ENCODE results near the gene GPRASP3.
"Not testable (repeated sequence)": the region's sequence is repeated elsewhere in the genome, so short reads cannot be mapped to it uniquely, and the experiment has no call there.

GPRASP3 gene, protein sequence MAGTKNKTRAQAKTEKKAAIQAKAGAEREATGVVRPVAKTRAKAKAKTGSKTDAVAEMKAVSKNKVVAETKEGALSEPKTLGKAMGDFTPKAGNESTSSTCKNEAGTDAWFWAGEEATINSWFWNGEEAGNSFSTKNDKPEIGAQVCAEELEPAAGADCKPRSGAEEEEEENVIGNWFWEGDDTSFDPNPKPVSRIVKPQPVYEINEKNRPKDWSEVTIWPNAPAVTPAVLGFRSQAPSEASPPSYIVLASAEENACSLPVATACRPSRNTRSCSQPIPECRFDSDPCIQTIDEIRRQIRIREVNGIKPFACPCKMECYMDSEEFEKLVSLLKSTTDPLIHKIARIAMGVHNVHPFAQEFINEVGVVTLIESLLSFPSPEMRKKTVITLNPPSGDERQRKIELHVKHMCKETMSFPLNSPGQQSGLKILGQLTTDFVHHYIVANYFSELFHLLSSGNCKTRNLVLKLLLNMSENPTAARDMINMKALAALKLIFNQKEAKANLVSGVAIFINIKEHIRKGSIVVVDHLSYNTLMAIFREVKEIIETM

DNA sequence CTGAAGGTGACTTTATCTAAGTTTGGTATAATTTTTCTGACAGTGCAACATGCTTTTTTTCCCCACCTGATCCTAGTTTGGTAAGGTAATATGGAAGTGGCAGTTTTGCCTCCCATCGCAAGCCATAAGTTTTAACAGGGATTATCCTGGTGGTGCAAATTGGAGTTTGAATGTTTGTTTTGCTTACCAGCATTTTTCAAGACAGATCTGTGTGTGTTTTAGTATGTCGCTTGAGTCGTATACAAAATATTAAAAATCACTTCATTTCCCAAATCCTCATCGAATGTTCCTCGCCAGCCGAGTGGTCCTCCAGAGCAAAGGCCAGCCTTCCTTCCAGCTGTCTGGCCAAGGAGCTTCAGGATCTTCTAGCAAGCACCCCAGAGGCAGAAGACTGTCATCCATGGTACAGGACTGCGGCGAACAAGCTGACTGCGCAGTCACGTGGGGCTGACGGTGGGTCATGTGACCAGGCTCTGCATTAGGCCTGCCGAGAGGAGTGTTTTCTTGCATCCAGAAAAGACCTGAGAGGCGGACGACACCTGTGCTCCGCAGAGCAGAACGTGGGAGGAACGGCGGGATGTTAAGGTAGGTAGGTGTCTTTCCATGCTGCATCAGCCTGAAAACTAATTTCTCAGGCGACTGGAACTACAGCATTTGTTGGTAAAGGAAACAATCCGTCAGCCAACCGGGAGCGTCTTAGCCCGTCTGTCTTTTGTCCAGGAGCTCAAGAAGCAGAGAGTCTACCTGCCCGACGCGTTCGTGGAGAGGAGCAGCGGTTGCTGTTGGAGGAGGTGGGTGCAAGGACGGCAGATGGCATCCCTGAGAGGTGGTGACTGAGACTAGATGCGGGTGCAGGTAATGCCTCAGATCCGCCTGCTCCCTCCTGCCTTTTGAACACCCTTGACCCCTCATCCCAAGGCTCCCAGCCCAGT is at the start of gene GPRASP3:
Gene GPRASP3 (plus strand): TSS at position 507 of the 932 bp plus-strand sequence. CDS start 28,253 bp downstream, outside the sequence.
- peak; percentile 23 to 45 for DNase-seq (ENCODE audit: low read depth in 2 of 2)

DNA sequence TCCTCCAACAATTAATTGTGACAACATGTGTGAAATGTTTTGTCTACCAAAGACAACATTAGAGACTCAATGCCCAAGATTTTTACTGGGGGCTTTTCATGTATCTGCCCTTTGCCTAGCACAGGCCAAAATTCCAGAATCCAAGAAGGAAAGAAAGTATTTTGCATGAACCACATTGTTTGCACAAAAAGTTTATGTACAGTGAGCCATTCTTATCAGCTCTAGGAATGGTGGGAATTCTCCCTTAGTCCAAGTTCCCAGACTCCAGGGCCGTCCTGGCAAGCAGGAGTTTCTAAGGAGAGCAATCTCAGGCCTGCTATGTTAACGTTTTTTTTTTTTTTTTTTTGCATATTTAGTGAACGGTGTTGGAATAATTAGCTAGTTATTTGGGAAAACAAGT is 47.7 kb upstream of the GPRASP3 start:
- no peak for DNase-seq (ENCODE audit: low read depth in 2 of 2)

DNA sequence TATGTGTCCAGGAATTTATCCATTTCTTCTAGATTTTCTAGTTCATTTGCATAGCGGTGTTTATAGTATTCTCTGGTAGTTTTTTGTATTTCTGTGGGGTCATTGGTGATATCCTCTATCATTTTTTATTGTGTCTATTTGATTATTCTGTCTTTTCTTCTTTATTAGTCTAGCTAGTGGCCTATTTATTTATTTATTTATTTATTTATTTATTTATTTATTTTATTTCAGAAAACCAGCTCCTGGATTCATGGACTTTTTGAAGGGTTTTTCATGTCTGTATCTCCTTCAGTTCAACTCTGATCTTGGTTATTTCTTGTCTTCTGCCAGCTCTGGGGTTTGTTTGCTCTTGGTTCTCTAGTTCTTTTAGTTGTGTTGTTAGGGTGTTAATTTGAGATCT is 43.1 kb upstream of the GPRASP3 start:
- not testable (repeated sequence) for DNase-seq (ENCODE audit: low read depth in 2 of 2)

DNA sequence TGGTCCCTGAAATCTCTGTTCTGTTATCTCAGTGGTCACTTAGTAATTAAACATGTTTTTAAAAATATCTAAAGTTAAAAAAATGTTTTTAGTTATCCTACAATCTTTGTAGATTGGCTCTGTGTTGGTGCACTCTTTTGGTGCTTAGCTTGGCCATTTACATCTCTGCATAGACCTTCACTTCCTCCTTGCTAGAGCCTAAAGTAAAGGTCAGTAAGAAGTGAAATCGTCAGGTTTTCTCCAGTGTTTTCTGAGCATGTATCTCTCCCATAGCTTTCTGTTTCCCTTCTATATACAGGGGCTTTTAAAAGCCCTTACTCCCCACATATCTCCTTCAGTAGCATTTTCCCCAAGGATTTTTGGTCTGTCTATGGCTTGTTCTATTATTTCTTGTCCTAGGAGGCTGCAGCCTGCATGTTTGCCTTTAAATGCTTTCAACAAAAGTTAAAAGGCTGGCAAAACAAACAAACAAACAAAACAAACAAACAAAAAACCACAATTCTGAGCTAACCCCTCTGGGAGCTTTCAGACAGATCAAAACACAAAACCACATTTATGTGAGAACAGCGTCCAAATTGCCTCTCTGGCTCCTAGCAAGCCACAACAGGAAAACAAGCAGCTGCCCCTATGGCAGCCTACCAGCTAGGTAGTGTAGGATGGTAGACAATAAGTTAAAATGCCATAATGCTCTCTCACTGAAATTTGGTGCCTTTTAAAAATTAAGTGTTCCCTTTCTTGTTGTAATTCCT is 35.6 kb upstream of the GPRASP3 start:
- no peak for DNase-seq (ENCODE audit: low read depth in 2 of 2)

DNA sequence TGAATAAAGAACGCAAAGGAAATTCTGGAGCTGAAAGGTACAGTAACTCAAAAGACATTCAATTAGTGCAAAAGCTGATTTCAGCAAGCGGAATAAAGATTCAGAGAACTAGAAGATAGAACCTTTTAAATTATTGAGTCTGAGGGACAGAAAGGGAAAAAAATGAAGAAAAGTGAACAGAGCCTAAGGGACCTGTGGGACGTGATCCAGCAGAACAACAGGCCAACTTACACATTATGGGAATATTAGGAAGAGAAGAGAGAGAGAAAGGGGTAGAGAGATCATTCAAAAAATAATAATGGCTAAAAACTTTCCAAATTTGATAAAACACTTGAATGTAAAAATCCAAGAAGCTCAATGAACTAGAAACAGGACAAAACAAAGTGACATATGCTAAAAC is 25.8 kb upstream of the GPRASP3 start:
- no peak for DNase-seq (ENCODE audit: low read depth in 2 of 2)

DNA sequence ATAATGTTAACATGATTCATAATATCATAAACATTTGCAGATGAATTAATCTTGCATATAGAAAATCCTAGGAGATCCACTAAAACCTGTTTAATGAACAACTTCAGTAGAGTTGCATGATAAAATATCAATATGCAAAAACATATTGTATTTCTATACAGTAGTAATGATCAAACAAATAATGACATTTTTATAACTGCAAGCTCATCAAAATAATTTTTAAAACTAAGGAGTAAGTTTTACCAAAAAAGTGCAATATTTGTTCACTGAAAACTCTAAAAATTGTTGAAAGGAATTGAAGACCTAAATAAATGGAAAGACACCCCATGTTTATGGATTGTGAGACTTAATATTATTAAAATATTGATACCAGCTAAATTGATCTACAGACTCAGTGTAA is 24.2 kb upstream of the GPRASP3 start:
- DNase-seq (ENCODE audit: low read depth in 2 of 2): no peak

DNA sequence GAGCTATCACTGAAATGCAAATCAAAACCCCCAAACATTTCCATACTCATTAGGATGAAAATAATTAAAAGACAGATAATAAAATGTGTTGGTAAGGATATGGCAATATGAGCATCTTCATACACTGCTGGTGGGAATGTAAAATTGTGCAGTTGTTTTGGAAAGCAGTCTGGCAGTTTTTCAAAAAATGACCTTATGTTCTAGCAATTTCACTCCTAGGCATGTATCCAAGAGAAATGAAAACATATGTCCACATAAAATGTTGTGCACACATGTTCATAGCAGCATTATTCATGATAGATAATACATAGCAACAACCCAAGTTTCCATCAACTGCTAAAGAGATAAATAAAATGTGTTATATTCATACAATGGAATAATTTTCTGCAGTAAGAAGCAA is 23.0 kb upstream of the GPRASP3 start:
- no peak for DNase-seq (ENCODE audit: low read depth in 2 of 2)

DNA sequence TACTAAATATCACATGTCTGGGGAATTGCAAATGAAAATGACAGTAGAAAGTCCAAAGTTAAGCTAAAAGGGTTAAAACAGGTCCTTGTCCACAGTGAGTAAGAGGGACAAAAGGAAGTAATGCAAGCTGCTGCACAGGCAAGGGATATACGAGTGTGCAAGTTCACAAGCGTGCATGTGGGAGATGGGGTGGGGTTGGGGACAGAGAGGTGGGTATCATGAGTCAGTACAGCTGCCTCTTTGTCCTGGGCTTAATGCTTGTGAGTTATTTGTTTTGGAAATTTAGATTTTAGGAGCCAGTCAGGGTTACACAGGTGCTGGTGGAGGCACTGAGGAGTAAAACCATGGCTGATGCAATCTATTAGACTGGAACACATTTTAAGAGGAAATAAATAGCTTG is 11.6 kb upstream of the GPRASP3 start:
- DNase-seq (ENCODE audit: low read depth in 2 of 2): no peak

DNA sequence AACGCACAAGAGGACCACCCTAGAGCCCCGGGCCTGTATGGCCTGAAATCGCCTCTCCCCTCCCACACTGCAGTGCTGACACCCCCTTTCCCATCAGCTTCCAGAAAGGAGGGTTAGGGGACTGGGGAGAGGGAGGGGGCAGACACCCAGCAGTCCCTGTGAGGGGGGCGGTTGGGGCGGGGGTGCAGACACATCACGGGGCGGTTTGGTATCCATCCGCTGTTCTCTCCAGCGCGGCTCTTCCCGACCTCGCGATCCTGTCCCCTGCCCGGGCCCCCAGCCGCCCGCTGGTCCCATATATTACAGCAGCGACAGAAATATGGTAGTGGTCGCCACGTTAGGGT is 8.7 kb upstream of the GPRASP3 start:
- no peak for DNase-seq (ENCODE audit: low read depth in 2 of 2)

DNA sequence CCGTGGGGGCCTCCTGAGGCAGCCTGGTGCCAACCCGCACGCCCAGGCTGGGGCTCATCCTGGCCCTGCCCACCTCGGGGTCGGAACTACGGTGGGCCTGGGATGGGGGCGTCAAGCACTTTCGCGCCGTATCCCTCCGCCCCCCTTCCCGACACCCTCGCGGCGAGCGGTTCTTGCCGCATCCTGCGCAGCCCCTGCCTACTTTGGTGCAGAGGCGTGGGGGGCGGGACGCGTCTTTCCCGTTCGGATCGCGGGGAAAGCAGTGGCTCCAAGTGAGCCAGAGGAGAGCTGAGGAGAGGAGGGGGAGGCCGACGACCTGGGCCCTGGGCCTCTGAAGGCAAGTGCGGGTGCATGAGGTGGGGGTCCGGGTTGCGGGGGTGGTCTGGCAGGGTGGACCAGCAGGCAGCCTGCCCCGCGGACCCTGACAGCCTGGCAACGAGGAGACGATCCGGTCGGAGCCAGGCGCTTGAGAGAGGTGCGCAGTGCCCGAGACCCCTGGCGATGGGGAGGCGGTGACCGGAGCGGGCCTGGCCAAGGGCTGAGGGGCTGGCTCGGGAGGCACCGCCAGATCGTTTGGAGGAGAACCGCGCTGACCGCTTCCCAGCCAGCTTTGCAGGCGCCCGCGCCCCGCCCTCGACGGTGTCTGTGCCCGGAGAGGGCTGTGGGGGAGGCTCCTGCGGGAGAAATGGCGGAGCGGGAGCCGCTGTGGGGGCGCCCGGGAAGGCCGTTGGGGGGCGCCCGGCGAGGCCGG is 8.2 kb upstream of the GPRASP3 start, which contains the start of gene GPRASP2:
Gene GPRASP2 (plus strand): TSS at position 233 of the 751 bp plus-strand sequence. CDS start 2,422 bp downstream, outside the sequence.
- no peak for DNase-seq (ENCODE audit: low read depth in 2 of 2)

DNA sequence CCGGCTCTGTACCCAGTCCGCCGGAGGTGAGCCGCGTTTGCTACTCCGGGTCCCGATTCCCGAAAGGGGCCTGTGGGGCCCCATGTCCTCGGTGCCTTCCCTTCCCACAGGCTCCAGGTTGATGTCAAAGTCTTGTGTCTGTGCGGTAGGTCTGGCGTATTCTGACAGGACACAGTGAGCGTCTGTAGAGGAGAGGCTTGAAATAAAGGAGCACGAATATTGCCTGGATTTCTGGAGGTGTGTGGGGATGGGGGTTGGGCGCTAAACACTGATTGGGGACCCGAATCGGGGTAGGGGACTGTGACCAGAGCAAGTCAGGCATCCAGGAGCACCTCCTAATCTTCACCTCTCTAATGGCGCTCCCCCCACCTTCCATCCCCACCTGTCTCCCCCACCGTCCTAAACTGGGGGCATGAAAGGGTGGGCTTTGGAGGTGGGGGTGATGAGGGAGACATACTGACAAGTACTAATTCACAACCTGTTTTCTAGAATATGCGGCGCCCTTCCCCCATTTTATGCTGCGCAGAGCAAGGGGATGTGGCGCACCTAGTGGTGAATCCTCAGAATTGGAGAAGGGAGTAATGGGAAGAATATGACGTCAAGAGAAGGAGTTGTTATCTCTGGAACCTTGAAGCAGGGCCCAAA is 7.4 kb upstream of the GPRASP3 start:
- DNase-seq (ENCODE audit: low read depth in 2 of 2): no peak

DNA sequence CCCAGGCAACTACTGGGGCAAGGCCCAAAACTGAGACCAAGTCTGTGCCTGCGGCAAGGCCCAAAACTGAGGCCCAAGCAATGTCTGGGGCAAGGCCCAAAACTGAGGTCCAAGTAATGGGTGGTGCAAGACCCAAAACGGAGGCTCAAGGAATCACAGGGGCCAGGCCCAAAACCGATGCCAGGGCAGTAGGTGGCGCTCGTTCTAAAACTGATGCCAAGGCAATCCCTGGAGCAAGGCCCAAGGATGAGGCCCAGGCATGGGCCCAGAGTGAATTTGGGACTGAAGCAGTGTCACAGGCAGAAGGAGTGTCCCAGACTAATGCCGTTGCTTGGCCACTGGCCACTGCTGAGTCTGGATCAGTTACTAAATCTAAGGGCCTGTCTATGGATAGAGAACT is 5.5 kb upstream of the GPRASP3 start:
- DNase-seq (ENCODE audit: low read depth in 2 of 2): no peak

DNA sequence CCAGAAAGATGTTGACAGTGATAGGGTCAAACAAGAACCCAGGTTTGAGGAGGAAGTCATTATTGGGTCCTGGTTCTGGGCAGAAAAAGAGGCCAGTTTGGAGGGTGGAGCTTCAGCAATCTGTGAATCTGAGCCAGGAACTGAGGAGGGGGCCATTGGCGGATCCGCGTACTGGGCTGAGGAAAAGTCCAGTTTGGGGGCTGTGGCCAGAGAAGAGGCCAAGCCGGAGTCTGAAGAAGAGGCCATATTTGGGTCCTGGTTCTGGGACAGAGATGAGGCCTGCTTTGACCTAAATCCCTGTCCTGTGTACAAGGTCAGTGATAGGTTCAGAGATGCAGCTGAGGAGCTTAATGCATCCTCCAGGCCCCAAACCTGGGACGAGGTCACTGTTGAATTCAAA is 4.6 kb upstream of the GPRASP3 start:
- no peak for DNase-seq (ENCODE audit: low read depth in 2 of 2)

DNA sequence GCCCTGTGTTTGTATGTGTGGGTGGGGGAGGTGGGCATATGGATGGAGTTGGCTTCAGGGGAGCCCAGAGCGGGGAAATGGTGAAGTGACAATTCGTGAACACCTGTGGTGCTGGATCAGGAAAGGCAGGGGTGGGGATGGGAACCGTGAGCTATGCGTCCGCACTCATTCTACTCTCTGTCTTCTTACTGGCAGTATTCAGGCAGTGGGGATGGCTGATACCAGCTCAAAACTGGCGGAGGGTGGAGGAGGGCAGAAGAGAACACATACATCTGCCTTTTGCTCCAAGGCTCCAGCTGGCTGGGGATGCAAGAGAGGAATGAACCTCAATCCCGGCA is 595 bp downstream of the GPRASP3 start:
- DNase-seq (ENCODE audit: low read depth in 2 of 2): not testable (repeated sequence)

DNA sequence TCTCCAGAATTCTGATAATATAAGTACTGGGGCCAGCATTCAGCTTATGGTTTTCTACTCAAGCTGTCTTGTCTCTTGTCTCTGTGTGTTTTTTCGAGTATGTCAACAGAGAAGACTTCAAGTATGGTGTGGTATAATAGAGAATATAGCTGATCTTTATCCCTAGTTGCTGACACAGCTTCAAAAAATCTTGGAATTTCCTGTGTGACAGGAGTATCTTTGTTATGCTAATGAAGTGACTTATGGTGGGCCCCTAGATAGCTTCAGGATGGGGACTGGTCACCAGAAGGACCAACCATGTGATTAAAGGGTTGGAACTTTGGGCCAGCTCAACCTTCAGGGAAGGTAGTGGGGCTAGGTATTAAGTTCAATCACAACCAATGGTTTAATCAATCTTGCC is 2.9 kb downstream of the GPRASP3 start:
- no peak for DNase-seq (ENCODE audit: low read depth in 2 of 2)

DNA sequence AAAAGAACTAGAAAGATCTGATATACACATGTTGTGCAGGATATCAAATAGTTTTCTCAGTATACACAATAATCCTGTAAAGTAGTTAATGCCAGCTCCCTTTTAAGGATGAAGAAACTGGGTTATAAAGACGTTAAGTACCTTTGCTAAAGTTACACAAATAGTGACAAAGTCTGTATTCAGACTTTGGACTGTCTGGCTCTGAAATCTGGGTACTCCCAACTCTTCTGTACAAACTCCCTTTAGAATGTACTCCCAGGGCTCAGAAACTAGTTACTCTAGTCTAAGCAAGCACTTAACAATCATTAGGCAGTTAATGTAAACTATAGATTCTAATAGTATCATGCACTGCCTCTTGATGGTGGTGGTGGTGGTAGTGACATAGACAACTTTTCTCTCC is 7.2 kb downstream of the GPRASP3 start:
- no peak for DNase-seq (ENCODE audit: low read depth in 2 of 2)

DNA sequence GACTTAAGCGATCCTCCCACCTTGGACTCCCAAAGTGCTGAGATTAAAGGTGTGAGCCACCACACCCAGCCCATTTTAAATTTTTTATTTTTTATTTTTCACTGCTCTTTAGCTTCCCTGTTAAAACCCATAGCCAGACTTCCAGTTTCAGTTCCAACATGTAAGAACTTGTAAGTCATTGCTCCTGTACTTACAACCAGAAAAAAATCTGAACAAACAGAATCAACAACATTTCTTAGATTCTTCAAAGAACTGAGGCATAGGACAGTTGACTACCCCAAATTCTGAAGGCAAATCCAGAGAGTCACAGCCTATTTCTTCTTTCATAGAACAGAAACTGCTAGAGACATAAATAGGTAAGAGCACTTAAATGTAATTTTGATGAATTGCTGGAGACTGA is 8.1 kb downstream of the GPRASP3 start:
- DNase-seq (ENCODE audit: low read depth in 2 of 2): no peak

DNA sequence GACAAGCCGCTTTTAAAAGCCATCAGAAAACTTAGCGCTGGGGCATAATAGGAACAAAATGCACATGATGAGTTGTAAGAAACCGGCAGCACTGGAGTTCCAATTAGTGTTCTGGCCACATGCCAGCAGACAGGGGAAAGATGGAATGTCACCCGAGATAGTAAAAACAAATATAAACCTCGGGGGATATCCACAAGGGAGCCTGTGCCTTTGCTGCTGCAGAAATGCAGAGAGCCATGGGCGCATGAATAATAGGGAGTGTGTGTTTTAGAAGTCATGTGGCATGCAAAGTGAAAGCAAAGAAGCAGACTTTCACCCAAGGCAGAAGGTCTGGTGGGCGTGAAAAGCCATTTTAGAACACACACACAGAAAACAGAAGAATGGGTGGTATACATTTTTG is 19.1 kb downstream of the GPRASP3 start:
- DNase-seq (ENCODE audit: low read depth in 2 of 2): no peak

DNA sequence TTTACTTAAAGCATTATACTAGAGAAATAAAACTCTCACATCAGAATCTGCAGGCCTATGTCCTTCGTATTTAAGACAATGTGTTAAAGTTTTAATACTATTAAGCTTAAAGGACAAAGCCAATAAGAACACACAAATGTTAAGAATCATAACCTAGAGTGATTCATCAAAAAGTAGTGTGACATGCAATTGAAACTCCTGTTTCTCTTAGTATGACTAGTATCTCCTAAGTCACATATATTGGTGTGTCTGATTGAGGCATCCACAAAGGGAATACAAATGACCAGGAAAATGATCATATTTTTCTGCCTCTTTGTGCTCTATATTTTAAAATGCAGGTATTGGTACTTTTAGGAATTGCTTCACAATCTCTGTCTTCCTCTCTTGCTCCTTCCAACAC is 23.8 kb downstream of the GPRASP3 start:
- no peak for DNase-seq (ENCODE audit: low read depth in 2 of 2)

DNA sequence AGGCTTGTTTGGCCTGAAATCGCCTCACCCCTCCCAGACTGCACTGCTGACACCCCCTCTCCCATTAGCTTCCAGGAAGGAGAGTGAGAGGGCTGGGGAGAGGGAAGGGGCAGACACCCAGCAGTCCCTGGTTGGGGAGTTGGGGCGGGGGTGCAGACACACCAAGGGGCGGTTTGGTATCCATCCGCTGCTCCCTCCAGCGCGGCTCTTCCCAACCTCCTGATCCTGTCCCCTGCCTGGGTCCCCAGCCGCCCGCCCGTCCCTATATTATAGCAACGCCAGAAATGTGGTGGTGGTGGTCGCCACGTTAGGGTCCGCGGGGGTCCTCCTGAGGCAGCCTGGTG is 24.9 kb downstream of the GPRASP3 start:
- no peak for DNase-seq (ENCODE audit: low read depth in 2 of 2)
